ENCODE measurements around the gene ASTE1.

GRCh38 chr3:130992344-130992743, 34.3 kb downstream of the ASTE1 start:
- no peak for TF ChIP-seq CTCF (IDR thresholded peaks at IDR 0.05 in 4 of 5, conservative IDR thresholded peaks at IDR 0.05 in 1 of 5)
- no peak for TF ChIP-seq POLR2A (IDR thresholded peaks at IDR 0.05)
